Thoracic aorta (tissue), 2 donors: ENCODE data around the gene SLC37A4. TPM values are rescaled to one million over a fixed set of nuclear protein-coding genes. Genes with fewer than 3 reads are reported as not detected.
"Not testable (repeated sequence)": the region's sequence is repeated elsewhere in the genome, so short reads cannot be mapped to it uniquely, and the experiment has no call there.

ENCODE experiments used
- ATAC-seq: fragments of 150-250 bp; one replicate; pipeline ENCODE4 v1.8.0; 2017; ENCODE audit warnings: low read depth; ENCODE audit not compliant: insufficient number of reproducible peaks, low FRiP score
- DNase-seq: peaks from one replicate; pipeline ENCODE4 v3.0.0-alpha.2; 2020; ENCODE audit warnings: low spot score
- H3K27ac ChIP-seq, 2 donors: fragments of 200-600 bp; sonication (generic); 1 replicate in 1 of 2; 2 replicates in 1 of 2; pipeline ENCODE4 v1.5.1; 2016; ENCODE audit warnings: mild to moderate bottlenecking in 2 of 2, moderate library complexity in 2 of 2
- H3K27me3 ChIP-seq: fragments of 200-600 bp; sonication (generic); replicated peaks from 2 replicates; pipeline ENCODE4 v1.6.0; 2016; ENCODE audit warnings: mild to moderate bottlenecking; ENCODE audit not compliant: insufficient read depth
- H3K36me3 ChIP-seq: fragments of 200-600 bp; sonication (generic); one replicate; pipeline ENCODE4 v1.5.1; 2016
- H3K4me1 ChIP-seq, 2 donors: fragments of 200-600 bp; sonication (generic); 1 replicate in 1 of 2; 2 replicates in 1 of 2; pipeline versions ENCODE4 v1.5.1 to v1.6.0; 2016; ENCODE audit warnings: low read depth in 2 of 2, mild to moderate bottlenecking in 1 of 2; ENCODE audit not compliant: control insufficient read depth in 1 of 2
- H3K4me3 ChIP-seq: fragments of 200-600 bp; sonication (generic); 2 replicates; pipeline ENCODE4 v1.5.1; 2016; ENCODE audit warnings: mild to moderate bottlenecking
- H3K9me3 ChIP-seq: fragments of 200-600 bp; sonication (generic); 2 replicates; pipeline ENCODE4 v1.5.1; 2016
- total RNA-seq, 2 donors: library from RNA; depleted of rRNA; stranded (reverse); fragments of >200 nt; gene quantifications; one replicate each; pipeline versions ENCODE4 v1.1.0 to v1.2.3, GENCODE V29; 2016
- TF ChIP-seq, protein P1 (sequence below): fragments of 200-600 bp; sonication (generic); IDR thresholded peaks from one replicate; pipeline ENCODE4 v1.5.1; 2019; ENCODE audit warnings: antibody characterized with exemption

The SLC37A4 gene
- total RNA-seq, 2 donors from 2014 or later = 12.5 to 15.0 TPM

DNA sequence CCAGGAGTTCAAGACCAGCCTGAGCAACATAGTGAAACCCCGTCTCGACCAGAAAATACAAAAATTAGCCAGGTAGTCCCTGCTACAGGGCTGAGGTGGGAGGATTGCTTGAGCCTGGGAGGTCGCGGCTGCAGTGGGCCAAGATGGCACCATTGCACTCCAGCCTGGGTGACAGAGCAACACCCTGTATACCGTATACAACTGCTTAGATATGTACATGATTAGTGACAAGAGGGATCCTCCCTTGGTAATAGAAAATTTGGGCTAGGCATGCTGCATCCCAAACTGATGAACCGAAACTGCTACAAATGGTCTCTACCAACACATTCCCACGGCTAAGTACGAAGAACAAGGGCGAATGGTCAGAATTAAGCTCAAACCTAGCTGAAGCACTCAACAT, 12.2 kb upstream of the SLC37A4 start:
- TF ChIP-seq, protein P1, sequence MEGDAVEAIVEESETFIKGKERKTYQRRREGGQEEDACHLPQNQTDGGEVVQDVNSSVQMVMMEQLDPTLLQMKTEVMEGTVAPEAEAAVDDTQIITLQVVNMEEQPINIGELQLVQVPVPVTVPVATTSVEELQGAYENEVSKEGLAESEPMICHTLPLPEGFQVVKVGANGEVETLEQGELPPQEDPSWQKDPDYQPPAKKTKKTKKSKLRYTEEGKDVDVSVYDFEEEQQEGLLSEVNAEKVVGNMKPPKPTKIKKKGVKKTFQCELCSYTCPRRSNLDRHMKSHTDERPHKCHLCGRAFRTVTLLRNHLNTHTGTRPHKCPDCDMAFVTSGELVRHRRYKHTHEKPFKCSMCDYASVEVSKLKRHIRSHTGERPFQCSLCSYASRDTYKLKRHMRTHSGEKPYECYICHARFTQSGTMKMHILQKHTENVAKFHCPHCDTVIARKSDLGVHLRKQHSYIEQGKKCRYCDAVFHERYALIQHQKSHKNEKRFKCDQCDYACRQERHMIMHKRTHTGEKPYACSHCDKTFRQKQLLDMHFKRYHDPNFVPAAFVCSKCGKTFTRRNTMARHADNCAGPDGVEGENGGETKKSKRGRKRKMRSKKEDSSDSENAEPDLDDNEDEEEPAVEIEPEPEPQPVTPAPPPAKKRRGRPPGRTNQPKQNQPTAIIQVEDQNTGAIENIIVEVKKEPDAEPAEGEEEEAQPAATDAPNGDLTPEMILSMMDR = no peak

GRCh38 chr11:119041821-119042514, 11.3 kb upstream of the SLC37A4 start:
- Histone ChIP-seq H3K36me3 (peaks cover 13% of the 10 kb centered on the region), H3K9me3 (no peaks in the 10 kb centered on the region), H3K27me3 (no peaks in the 10 kb centered on the region), H3K4me3 (no peak overlapping the region), H3K4me1 (no peaks in the 10 kb centered on the region), H3K27ac (no peak overlapping the region)
- DNase-seq (no peak), ATAC-seq (no peak)
- TF ChIP-seq, protein P1 = no peak

More for the DNA sequence above, 12.2 kb upstream of the SLC37A4 start:
- ATAC-seq (no peak), DNase-seq (no peak)
- Histone ChIP-seq H3K36me3 (peaks cover 20% of the 10 kb centered on the region), H3K4me1 (no peaks in the 10 kb centered on the region), H3K27me3 (no peaks in the 10 kb centered on the region), H3K4me3 (no peak overlapping the region), H3K27ac (no peak overlapping the region), H3K9me3 (no peaks in the 10 kb centered on the region)

DNA sequence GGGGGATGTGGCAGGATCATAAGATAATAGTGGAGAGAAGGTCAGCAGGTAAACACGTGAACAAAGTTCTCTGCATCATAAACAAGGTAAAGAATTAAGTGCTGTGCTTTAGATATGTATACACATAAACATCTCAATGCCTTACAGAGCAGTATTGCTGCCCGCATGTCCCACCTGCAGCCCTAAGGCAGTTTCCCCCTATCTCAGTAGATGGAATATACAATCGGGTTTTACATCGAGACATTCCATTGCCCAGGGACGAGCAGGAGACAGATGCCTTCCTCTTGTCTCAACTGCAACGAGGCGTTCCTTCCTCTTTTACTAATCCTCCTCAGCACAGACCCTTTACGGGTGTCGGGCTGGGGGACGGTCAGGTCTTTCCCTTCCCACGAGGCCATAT, 8.8 kb upstream of the SLC37A4 start:
- not testable (repeated sequence) for H3K27ac ChIP-seq, H3K4me1 ChIP-seq, H3K9me3 ChIP-seq, H3K36me3 ChIP-seq, H3K27me3 ChIP-seq, H3K4me3 ChIP-seq, ATAC-seq, DNase-seq

DNA sequence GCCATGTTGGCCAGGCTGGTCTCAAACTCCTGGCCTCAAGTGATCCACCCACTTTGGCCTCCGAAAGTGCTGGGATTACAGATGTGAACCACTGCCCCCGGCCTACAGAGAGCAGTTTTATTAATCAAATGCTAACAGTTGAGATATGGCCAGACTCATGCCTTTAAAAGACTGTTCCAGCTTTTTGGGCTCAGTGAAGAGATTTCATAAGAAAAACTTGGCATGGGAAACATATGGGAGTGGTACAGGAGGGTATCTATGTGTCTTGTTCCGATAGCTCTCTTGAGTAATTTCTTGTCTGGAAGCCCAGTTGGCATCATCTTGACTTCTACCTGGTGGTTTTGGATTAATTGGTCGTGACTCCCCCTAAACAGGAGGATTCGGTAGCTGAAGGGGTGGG, 8.2 kb upstream of the SLC37A4 start:
- no peaks in the 10 kb centered on the region for H3K9me3 ChIP-seq
- no peak overlapping the region for H3K27ac ChIP-seq
- H3K36me3 ChIP-seq = no peaks in the 10 kb centered on the region
- DNase-seq (no peak), ATAC-seq (no peak)
- no peaks in the 10 kb centered on the region for H3K4me1 ChIP-seq
- TF ChIP-seq, protein P1 = no peak
- no peak overlapping the region for H3K4me3 ChIP-seq
- no peaks in the 10 kb centered on the region for H3K27me3 ChIP-seq

GRCh38 chr11:119034813-119035212, 4.1 kb upstream of the SLC37A4 start:
- no peaks in the 10 kb centered on the region for H3K9me3 ChIP-seq
- TF ChIP-seq, protein P1 = no peak
- H3K27ac ChIP-seq = no peak overlapping the region
- no peak for ATAC-seq
- H3K27me3 ChIP-seq = no peaks in the 10 kb centered on the region
- no peaks in the 10 kb centered on the region for H3K36me3 ChIP-seq
- DNase-seq = no peak
- H3K4me3 ChIP-seq = no peak overlapping the region
- peaks cover 3 to 11% of the 10 kb centered on the region in 2 donors for H3K4me1 ChIP-seq

DNA sequence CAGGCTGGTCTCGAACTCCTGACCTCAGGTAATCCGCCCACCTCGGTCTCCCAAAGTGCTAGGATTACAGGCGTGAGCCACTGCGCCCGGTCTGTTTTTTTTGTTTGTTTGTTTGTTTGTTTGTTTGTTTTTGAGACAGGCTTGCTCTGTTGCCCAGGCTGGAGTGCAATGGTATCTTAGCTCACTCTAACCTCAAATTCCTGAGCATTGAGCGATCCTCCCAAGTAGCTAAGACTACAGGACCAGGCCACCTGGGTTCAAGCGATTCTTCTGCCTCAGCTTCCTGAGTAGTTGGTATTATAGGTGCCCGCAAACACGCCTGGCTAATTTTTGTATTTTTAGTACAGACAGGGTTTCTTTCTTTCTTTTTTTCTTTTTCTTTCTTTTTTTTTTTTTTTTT, 2.7 kb upstream of the SLC37A4 start:
- ATAC-seq, H3K27me3 ChIP-seq, DNase-seq, H3K27ac ChIP-seq, H3K4me3 ChIP-seq, H3K9me3 ChIP-seq, H3K36me3 ChIP-seq: not testable (repeated sequence)
- peaks cover 8 to 16% of the 10 kb centered on the region in 2 donors for H3K4me1 ChIP-seq
